Fibroblast of peridontal ligament (primary cell): ENCODE data around the gene STK32C.

Experiments
- DNase-seq: peaks from one replicate; pipeline ENCODE4 v3.0.0-alpha.2; 2010; ENCODE audit errors: extremely low read depth

Gene STK32C

GRCh38 chr10:132184816-132185593, 122.7 kb downstream of the STK32C start:
- DNase-seq = no peak

- DNase-seq = no peak
Observed at GRCh38 chr10:132183046-132183445, 124.7 kb downstream of the STK32C start.

DNA sequence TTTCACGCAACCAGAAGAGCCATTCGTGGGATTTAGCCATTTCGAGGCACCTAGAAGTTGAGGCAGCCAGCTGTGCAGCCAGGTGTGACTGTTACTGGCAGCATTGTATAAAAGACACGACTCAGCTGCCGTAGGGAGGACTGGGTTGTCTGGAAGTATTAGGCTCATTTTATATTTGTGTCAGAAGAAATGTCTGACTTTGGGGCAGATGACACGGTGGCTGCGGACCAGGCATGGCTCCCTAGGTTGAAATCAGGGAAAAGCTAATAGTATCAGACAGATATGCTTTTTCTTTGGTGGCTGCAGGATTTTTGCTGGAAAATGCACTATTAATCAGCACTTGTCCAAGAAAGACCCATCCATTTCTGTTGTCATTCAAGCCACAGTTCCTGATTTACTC, 125.2 kb downstream of the STK32C start:
- no peak for DNase-seq

DNA sequence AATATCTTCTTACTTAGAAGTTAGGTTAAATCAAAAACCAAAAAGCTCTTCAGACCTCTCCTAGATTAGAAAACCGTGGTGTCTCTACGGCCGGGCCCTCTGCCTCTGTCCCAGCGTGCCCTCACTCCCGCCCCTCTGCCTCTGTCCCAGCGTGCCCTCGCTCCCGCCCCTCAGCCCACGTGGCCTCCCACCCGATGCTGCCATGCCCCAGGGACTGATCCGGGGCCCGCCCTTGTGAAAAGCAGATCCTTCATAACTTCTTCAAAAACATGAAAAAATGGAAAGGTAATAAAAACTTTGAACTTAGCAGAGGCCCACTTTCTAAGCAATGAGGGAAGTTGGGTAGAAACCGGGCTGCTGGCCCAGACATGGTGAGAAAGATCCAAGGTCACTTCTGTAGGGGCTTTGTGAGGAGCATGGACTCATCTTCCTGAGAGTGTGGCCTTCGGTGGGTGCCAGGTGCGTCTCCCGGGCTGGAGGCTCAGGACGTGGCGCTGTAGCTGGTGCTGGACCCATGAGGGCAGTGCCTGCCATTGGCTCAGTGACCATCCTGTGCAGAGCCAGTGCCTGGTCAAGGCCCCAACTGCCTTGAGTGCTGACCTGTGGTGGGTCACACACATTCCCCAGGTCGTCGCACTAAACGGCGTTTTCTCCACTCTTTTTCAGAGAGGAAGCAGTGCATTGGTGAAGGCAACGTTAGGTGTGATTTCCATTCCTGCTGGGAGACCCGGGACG, 125.9 kb downstream of the STK32C start:
- DNase-seq = no peak

DNA sequence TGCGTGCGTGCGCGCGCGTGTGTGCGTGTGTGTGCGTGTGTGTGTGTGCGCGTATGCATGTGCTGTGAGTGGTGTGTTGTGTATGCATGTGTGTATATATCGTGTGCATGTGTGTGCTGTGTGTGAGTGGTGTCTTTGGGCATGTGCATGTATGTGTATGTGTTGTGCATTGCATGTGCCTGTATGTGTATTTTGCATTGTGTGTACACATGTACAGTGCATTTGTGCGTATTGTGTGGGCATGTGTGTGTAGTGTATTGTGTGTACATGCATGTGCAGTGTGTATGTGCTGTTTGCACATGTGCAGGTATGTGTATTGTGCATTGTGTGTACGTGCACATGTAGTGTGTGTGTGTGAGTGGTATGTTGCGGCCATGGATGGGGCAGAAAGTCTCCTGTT, 127.0 kb downstream of the STK32C start:
- DNase-seq = no peak

DNA sequence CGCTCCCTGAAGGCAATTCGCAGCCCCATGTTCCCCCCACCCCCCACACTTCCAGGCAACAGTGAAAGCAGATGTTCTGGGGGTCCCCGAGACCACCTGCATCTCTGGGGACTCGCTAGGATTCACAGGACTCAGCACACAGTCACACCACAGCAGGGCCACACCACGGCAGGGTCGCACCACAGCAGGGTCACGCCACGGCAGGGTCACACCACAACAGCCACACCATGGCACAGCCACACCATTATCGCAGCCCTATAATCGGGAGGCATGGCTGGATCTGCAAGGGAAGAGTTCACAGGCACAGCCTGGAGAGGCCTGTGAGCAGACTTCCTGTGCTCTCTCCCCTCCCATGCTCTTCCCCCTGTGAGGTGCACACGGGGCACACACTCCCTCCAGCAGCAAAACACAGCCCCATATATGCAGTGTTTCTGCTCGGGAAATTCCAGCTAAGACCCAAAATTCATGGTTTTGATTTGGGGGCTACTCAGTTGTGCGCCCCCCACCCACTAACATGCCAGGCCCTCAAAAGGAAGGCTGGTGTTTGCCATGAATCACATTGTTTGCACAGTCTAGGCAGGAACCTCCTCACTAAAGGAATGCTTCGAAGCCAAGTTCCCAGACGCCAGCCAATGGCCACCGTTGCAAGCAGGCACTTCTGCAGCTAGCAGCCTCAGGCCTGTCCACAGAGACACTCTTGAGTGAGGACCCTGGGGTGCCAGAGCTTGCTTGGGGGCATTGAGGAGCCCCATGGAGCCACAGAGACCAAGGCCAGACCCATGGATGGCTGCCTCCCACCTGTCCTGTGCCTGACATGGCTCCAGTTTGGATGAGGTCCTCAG, 128.0 kb downstream of the STK32C start:
- DNase-seq = no peak

- no peak for DNase-seq
Observed at GRCh38 chr10:132178672-132179545, 128.8 kb downstream of the STK32C start.

GRCh38 chr10:132178046-132178445, 129.7 kb downstream of the STK32C start:
- no peak for DNase-seq

DNA sequence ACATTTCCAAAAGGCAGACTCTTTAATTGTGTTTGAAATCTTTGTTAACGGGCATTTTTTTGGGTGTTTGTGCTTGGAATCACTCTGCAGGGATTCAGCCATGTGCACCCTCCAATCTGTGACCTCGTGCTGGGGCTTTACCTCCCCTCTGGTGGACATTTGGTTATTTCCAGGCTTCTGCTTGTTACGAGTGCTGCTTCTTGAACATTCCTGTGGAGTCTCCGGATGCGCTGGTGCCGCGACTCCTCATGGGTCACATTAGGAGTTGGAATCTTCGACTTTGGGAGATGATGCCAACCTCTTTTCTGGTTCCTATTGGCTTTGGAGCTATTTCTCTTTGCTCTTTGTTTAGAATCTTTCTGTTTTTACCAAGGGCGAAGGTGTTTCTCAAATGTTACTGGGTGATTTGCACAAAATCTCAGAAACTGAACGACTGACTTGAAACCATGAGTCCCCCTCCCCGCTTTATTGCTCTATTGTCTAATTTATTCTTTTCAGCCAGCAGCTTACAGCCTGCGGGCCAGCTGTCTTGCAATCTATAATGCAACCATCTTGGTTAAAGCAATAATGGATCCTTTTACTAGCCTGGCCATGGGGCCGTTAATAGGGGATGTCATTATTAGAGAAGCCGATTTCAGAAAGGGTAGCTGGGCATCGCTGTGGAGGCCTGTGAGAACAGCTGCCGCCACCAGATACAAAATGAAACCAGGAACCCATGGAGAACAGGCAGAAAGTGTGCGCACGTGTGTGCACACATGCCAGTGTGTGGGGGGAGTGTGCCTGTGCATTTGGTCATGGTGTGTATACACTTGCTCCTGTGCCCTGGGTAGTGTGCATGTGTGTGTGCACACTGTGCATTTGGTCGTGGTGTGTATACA, 130.9 kb downstream of the STK32C start:
- no peak for DNase-seq

- no peak for DNase-seq
Observed at GRCh38 chr10:132175907-132176581, 131.7 kb downstream of the STK32C start.

GRCh38 chr10:132175408-132175807, 132.3 kb downstream of the STK32C start:
- DNase-seq = no peak

GRCh38 chr10:132174237-132174636, 133.5 kb downstream of the STK32C start:
- no peak for DNase-seq

GRCh38 chr10:132173185-132173584, 134.6 kb downstream of the STK32C start:
- no peak for DNase-seq

DNA sequence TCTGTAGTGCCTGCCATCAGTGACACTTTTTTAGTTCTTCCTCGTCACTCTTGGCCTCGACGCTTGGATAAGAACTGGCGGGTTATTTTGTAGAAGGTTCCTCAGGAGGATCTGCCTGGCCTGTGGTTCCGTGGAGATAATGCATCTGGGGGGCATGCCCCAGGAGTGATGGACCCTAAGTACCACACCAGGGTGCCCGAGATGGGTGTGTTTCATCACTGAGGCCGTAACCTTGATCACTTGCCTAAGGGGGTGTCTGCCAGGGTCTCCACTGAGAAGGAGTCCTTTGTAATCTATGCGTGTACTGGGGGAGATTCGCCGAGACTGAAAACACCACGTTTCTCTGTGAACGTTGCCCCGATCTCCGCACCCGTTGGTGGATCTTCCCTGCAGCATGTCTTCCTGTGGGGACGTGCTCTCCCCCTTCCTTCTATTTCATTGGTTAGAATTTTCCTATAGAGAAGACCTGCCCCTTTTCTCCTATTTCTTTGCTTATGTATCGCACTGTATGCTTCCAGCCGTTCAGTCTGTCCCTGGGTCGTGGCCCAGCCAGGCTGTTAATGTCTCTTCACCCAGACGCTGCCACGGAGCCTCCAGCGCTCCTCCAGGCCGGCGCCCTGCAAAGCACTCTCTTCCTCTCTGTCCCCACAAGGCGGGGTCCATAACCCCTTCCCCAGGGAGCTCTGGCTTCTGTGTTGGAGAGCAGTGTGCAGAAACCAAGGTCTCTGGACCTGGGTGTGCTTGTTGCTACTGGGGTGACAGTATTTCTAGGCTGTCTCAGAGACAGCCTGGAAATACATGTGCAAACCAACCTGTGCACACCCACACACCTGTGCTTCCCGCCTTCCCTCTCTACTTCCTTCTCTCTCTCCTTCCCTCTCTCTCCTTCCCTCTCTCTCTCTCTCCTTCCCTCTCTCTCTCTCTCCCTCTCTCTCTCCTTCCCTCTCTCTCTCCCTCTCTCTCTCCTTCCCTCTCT, 135.4 kb downstream of the STK32C start:
- DNase-seq = no peak

- DNase-seq = no peak
Observed at GRCh38 chr10:132170561-132171361, 137.0 kb downstream of the STK32C start.

DNA sequence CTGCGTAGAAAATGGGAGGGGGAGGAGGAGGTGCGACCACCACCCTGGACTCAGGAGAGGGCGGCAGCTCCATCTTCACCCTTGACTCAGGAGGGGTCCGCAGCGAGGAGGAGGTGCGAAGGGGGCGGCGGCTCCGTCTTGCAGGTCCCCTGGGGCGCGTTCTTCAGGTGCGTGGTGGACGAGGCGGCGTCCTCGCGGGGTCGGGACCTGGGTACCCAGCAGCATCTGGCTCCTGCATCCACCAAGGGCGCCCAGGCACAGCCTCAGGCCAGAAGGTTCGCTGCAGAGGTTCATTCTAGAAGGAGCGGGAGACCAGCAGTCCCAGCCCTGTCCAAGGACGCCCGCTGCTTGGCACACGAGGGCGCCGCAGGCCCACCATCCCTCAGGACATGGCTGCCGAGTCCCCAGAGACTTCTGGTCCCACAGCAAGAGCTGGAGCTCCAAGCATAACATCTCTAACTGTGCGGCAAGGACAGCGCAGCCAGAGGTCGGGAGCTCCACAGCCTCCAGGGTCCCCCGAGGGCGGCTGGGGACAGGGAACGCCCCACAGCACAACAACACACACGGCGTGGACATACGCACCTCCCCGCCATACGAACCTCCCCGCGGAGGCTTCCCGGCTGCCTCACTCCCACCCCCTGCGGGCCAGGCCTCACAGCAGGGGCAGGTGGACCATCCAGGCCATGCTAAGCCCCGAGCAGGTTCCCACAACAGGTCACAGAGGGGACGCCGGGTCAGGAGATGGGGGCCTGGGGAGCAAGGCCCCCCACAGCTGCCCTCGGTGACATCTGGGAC, 137.8 kb downstream of the STK32C start:
- DNase-seq = no peak
